Stimulated activated naive CD8-positive, alpha-beta T cell treated with anti-CD3 and anti-CD28 coated beads, Interleukin-15, amount 100 ng/mL, for 72 hours (primary cell): Measurements from ENCODE around the gene PPM1N.

ENCODE experiments used
- ATAC-seq: fragments of 150-1000 bp; cut with Tn5 transposase; 2 replicates; pipeline ENCODE4 v1.10.0; 2021; ENCODE audit warnings: mild to moderate bottlenecking, moderate library complexity
- DNase-seq, 2 donors: peaks; one replicate each; pipeline ENCODE4 v3.0.0; 2021 to 2022
- H3K27ac Mint-ChIP-seq, 2 donors: one replicate each; pipeline ENCODE4 v1.8.0; 2022; ENCODE audit warnings: mild to moderate bottlenecking in 2 of 2, mixed read lengths in 2 of 2, moderate library complexity in 2 of 2
- H3K27me3 Mint-ChIP-seq: one replicate; pipeline ENCODE4 v1.8.0; 2022; ENCODE audit warnings: mixed read lengths
- H3K4me1 Mint-ChIP-seq: one replicate; pipeline ENCODE4 v1.8.0; 2022; ENCODE audit warnings: mild to moderate bottlenecking, mixed read lengths
- H3K4me3 Mint-ChIP-seq, 2 donors: one replicate each; pipeline ENCODE4 v1.8.0; 2022; ENCODE audit warnings: mild to moderate bottlenecking in 2 of 2, mixed read lengths in 2 of 2, moderate library complexity in 1 of 2
- H3K9me3 Mint-ChIP-seq, 2 donors: one replicate each; pipeline ENCODE4 v1.8.0; 2022; ENCODE audit warnings: mixed read lengths in 2 of 2

The PPM1N gene

GRCh38 chr19:45495178-45495577 is 3.1 kb upstream of the PPM1N start:
- H3K27ac Mint-ChIP-seq: no peak overlapping the region
- peaks cover 49% of the 10 kb centered on the region for H3K27me3 Mint-ChIP-seq
- ATAC-seq (no peak), DNase-seq (no peak)
- no peaks in the 10 kb centered on the region for H3K9me3 Mint-ChIP-seq
- H3K4me1 Mint-ChIP-seq: peaks cover 70% of the 10 kb centered on the region
- H3K4me3 Mint-ChIP-seq: peak overlapping the region in 1 of 2 donors; percentile 23

- peak in 1 of 2 donors; percentile 47 for DNase-seq
- Mint-ChIP-seq H3K27ac (no peak overlapping the region), H3K9me3 (no peaks in the 10 kb centered on the region), H3K4me1 (peaks cover 70% of the 10 kb centered on the region), H3K4me3 (peak overlapping the region; percentile 91 to 92), H3K27me3 (peaks cover 49% of the 10 kb centered on the region)
- peak; percentile 20 for ATAC-seq
These were observed 1.8 kb upstream of the PPM1N start for GRCh38 chr19:45496349-45496953.

- ATAC-seq: no peak
- Mint-ChIP-seq H3K9me3 (no peaks in the 10 kb centered on the region), H3K27me3 (peaks cover 41% of the 10 kb centered on the region), H3K27ac (no peak overlapping the region), H3K4me1 (peaks cover 63% of the 10 kb centered on the region), H3K4me3 (peak overlapping the region; percentile 74 to 77)
- DNase-seq: no peak
These were observed 452 bp upstream of the PPM1N start for GRCh38 chr19:45497791-45498190.

- ATAC-seq (peak; percentile 57), DNase-seq (peak; percentile 78 to 80)
- Mint-ChIP-seq H3K27me3 (peaks cover 24% of the 10 kb centered on the region), H3K4me3 (peak overlapping the region; percentile 74 to 77), H3K9me3 (no peaks in the 10 kb centered on the region), H3K27ac (no peak overlapping the region), H3K4me1 (peaks cover 47% of the 10 kb centered on the region)
These were observed 1.2 kb downstream of the PPM1N start for GRCh38 chr19:45499196-45500180.

- Mint-ChIP-seq H3K9me3 (no peaks in the 10 kb centered on the region), H3K27ac (peak overlapping the region in 1 of 2 donors; percentile 2), H3K4me1 (peaks cover 50% of the 10 kb centered on the region), H3K4me3 (no peak overlapping the region), H3K27me3 (peaks cover 8% of the 10 kb centered on the region)
- no peak for DNase-seq
- no peak for ATAC-seq
These were observed 2.9 kb downstream of the PPM1N start for GRCh38 chr19:45500918-45501729.

DNA sequence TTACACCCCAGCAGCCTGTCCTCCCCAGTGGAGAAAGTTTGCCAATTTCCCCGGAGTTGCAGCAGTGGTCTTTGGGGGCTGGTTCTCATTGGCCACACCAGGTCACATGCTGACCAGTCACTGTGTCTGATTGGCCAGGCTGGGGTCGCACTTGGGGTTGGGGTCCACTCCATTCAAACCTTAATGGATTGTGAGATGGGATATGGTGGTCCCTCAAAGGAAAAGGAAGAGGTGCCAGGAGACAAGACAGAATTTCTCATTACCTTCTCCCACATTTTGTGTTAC is 3.4 kb downstream of the PPM1N start:
- H3K4me1 Mint-ChIP-seq: peaks cover 46% of the 10 kb centered on the region
- no peak for DNase-seq
- ATAC-seq: no peak
- H3K9me3 Mint-ChIP-seq: no peaks in the 10 kb centered on the region
- H3K4me3 Mint-ChIP-seq: no peak overlapping the region
- H3K27ac Mint-ChIP-seq: peak overlapping the region in 1 of 2 donors; percentile 21
- peaks cover 3% of the 10 kb centered on the region for H3K27me3 Mint-ChIP-seq

DNA sequence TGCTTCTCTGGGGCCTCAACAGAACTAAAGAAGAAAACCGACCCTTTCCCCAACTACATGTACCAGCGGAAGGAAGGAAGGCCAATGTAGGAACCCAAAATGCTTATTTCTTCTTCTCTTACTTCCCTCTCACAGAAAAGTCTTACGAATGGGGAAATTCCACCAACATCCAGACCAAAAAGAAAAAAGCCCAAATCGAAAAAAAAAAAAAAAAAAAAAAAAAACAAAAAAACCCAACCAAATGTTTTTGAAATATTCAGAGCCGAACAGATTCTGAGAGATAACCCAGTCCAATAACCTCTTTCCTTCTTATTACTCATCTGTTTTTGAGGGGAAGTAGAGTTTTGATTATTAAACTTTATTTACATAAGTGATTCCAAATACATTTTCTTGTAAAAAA is 3.9 kb downstream of the PPM1N start:
- DNase-seq (no peak), ATAC-seq (no peak)
- no peak overlapping the region for H3K4me3 Mint-ChIP-seq
- no peaks in the 10 kb centered on the region for H3K9me3 Mint-ChIP-seq
- H3K27me3 Mint-ChIP-seq: no peaks in the 10 kb centered on the region
- H3K27ac Mint-ChIP-seq: no peak overlapping the region
- H3K4me1 Mint-ChIP-seq: peaks cover 42% of the 10 kb centered on the region

DNA sequence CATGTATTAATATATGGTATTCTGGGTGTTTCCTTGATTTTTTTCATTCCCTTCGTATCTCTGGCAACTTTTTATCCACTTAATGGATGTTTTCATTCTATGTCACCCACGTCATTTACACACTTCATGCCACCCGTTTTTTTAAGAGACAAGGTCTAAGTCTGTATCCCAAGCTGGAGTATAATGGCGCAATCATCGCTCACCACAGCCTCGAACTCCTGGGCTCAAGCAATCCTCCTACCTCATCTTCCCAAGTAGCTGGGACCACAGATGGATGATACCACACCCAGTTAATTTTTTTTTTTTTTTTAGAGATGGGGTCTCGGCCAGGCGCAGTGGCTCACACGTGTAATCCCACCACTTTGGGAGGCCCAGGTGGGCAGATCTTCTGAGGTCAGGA is 5.7 kb downstream of the PPM1N start:
- H3K27ac Mint-ChIP-seq: no peak overlapping the region

DNA sequence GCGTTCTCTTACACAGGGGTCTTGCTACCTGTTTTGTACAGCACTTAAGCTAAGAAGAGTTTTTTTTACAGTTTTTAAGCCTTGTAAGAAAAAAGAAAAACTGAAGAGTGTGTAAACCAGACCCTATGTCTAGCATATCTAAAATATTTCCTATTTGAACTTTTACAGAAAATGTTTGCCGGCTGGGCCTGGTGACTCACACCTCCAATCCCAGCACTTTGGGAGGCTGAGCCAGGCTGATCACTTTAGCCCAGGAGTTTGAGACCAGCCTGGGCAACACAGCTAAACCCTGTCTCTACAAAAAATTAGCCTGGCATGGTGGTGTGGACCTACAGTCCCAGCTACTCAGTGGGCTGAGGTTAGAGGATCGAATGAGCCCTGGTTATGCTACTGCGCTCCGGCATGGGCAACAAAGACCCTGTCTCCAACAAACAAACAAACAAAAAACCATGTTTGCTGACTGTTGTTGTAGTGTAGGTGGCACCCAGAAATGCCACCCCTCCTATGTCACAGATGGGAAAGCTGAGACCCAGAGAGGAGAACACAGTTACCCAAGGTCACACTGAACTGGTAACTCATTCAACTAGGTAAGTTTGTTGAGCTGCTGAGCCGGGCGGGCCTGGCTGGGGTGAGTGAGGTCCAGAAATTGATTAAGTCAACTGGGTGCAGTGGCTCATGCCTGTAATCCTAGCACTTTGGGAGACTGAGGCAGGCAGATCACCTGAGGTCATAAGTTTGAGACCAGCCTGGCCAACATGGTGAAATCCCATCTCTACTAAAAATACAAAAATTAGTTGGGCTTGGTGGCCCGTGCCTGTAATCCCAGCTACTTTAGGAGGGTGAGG is 7.1 kb downstream of the PPM1N start:
- H3K27ac Mint-ChIP-seq: peak overlapping the region; percentile 19 to 90
- H3K4me3 Mint-ChIP-seq: peak overlapping the region; percentile 77 to 94
- H3K9me3 Mint-ChIP-seq: no peaks in the 10 kb centered on the region
- DNase-seq (no peak), ATAC-seq (no peak)
- H3K27me3 Mint-ChIP-seq: no peaks in the 10 kb centered on the region
- peaks cover 30% of the 10 kb centered on the region for H3K4me1 Mint-ChIP-seq

More for the DNA sequence above, 5.7 kb downstream of the PPM1N start:
- Mint-ChIP-seq H3K27me3 (no peaks in the 10 kb centered on the region), H3K9me3 (no peaks in the 10 kb centered on the region), H3K4me3 (no peak overlapping the region), H3K4me1 (peaks cover 26% of the 10 kb centered on the region)
- ATAC-seq: no peak
- no peak for DNase-seq

- Mint-ChIP-seq H3K9me3 (no peaks in the 10 kb centered on the region), H3K27me3 (no peaks in the 10 kb centered on the region), H3K4me3 (peak overlapping the region; percentile 77 to 94), H3K27ac (peak overlapping the region; percentile 19 to 90), H3K4me1 (peaks cover 36% of the 10 kb centered on the region)
- ATAC-seq: no peak
- no peak for DNase-seq
These were observed 7.7 kb downstream of the PPM1N start for GRCh38 chr19:45505996-45506245.

DNA sequence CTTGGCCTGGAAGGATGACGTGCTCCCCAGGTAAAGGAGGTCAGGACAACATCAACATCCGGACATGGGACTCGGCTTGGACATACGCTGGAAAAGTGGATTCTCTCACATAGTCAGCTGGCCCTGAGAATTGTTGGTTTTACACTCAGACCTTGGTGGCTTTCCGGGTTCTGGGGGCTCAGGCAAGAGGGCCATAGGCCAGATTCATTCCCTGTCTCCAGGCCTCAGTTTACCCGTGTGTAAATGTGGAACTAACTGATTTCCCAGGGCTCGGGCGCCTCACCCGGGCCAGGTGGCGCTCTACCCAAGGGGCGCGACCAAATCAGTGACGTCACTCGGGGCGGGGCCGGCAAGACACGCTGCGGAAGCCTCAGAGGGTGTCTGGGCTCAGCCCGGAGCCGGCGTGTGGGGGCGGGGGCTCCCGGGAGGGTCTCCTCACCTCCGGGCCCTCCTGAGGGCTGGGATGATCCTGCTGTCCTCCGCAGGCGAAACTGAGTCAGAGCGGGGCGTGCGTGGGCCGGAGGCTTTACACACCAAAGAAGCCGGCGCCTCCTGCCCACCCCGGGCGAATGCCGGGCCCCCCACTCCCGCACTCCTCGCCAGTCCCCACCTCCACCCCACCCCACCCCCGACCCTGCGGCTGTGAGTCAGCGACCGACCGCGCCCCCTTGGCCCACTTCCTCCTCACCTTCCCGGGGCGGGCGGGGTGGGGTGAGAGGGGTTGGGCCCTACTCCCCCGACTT is 8.2 kb downstream of the PPM1N start:
- peaks cover 41% of the 10 kb centered on the region for H3K4me1 Mint-ChIP-seq
- peak overlapping the region; percentile 94 to 96 for H3K4me3 Mint-ChIP-seq
- ATAC-seq: peak; percentile 87

DNA sequence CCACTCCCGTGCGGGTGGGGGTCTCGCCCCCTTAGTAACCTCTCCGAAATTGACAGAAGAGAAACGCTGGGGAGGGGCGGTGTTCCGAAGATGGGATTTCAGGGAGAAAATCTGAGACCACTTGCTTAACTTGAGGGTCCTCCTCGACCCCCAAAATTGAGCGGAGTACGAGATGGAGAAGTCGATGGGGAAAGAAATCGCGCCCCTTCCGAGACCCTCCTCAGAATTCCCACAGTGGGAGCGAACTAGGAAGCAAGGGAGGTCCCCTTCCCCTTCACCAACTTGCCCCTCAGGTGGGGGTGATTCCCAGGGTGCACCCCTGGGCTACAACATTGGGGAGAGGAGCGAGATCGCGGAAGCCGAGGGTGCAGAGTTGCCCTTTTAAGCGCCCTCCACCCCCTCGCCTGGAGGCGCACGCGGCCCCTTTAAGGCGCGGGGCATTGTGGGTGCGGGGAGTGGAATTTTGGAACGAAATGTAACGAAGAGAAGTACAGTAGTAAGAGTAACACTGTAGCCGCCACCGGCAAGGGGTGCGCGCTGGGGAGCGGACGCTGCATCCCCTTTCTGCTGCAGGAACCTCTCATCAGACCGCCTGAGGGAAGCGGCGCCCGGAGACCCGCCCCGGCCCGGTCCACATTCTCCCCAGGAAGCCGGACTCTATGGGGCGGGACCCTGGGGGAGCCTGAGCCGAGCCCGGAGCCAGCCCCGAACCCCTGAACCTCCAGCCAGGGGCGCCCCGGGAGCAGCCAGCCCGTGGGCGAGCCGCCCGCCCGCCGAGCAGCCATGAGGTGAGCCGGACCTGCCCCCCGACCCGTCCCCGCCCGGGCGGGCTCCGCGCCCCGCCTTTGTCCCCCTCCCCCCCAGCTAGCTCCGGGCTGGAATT is 9.0 kb downstream of the PPM1N start, which contains the start of gene VASP:
TSS of gene VASP (plus strand) at position 491 of the 883 bp plus-strand sequence. CDS start at position 784, 293 bp downstream.
- peak; percentile 92 to 95 for DNase-seq
- Mint-ChIP-seq H3K9me3 (no peaks in the 10 kb centered on the region), H3K27me3 (no peaks in the 10 kb centered on the region), H3K4me3 (peak within 1 kb of the TSS; percentile 96), H3K4me1 (peaks cover 46% of the 10 kb centered on the region), H3K27ac (peak within 1 kb of the TSS; percentile 97 to 98)
- peak; percentile 73 for ATAC-seq

More for the DNA sequence above, 8.2 kb downstream of the PPM1N start:
- peak; percentile 99 for DNase-seq
- Mint-ChIP-seq H3K27me3 (no peaks in the 10 kb centered on the region), H3K27ac (peak overlapping the region; percentile 97 to 98), H3K9me3 (no peaks in the 10 kb centered on the region)

GRCh38 chr19:45507872-45508416 is 9.7 kb downstream of the PPM1N start:
- H3K4me1 Mint-ChIP-seq: peaks cover 52% of the 10 kb centered on the region
- DNase-seq (no peak), ATAC-seq (no peak)

More at GRCh38 chr19:45507872-45508416, 9.7 kb downstream of the PPM1N start:
- H3K27ac Mint-ChIP-seq: peak overlapping the region; percentile 78 to 93
- peak overlapping the region; percentile 88 to 96 for H3K4me3 Mint-ChIP-seq
- H3K27me3 Mint-ChIP-seq: no peaks in the 10 kb centered on the region
- no peaks in the 10 kb centered on the region for H3K9me3 Mint-ChIP-seq
